Kidney glomerular epithelial cell (primary cell): ENCODE results near the gene OR10V1.

Experiments used
- DNase-seq: peaks from one replicate; lab custom pipeline; 2025; lab: John Stamatoyannopoulos, UW

Gene OR10V1

GRCh38 chr11:59713745-59714144, at the start of gene OR10V1:
Gene OR10V1, minus strand, starts transcription at chr11:59713845. Its CDS starts 0 bp downstream, at chr11:59713845.
- no peak for DNase-seq

GRCh38 chr11:59761993-59762392, 48.3 kb upstream of the OR10V1 start:
- DNase-seq = no peak

GRCh38 chr11:59760771-59761170, 47.1 kb upstream of the OR10V1 start:
- no peak for DNase-seq

GRCh38 chr11:59759900-59760299, 46.3 kb upstream of the OR10V1 start:
- no peak for DNase-seq

- DNase-seq = no peak
These were observed 44.9 kb upstream of the OR10V1 start for GRCh38 chr11:59758401-59759037.

GRCh38 chr11:59756845-59757244, 43.2 kb upstream of the OR10V1 start:
- peak; percentile 35 for DNase-seq

- DNase-seq = peak; percentile 30
These were observed 42.9 kb upstream of the OR10V1 start for GRCh38 chr11:59756558-59756840.

GRCh38 chr11:59755701-59756557, 42.3 kb upstream of the OR10V1 start:
- peak; percentile 66 for DNase-seq

- peak; percentile 56 for DNase-seq
These were observed 41.4 kb upstream of the OR10V1 start, which contains the start of gene STX3 for GRCh38 chr11:59754859-59755700. Gene STX3, plus strand, starts transcription at chr11:59755376. Its CDS starts 230 bp downstream, at chr11:59755606.

GRCh38 chr11:59754494-59754858, 40.8 kb upstream of the OR10V1 start:
- no peak for DNase-seq

- DNase-seq = peak; percentile 64
These were observed 40.2 kb upstream of the OR10V1 start for GRCh38 chr11:59753650-59754493.

GRCh38 chr11:59746111-59746510, 32.5 kb upstream of the OR10V1 start:
- DNase-seq = no peak

GRCh38 chr11:59730896-59731565, 17.4 kb upstream of the OR10V1 start:
- DNase-seq = no peak

- DNase-seq = no peak
These were observed 16.2 kb upstream of the OR10V1 start for GRCh38 chr11:59729834-59730233.

GRCh38 chr11:59728913-59729312, 15.3 kb upstream of the OR10V1 start:
- no peak for DNase-seq

- DNase-seq = no peak
These were observed 14.5 kb upstream of the OR10V1 start for GRCh38 chr11:59728154-59728553.

- DNase-seq = no peak
These were observed 13.8 kb upstream of the OR10V1 start for GRCh38 chr11:59727426-59727825.

- no peak for DNase-seq
These were observed 10.4 kb upstream of the OR10V1 start for GRCh38 chr11:59724066-59724465.

- no peak for DNase-seq
These were observed 5.9 kb upstream of the OR10V1 start for GRCh38 chr11:59719556-59719955.

- DNase-seq = no peak
These were observed 2.4 kb upstream of the OR10V1 start for GRCh38 chr11:59716051-59716450.
